Karpas-422 (cell line): ENCODE results near the gene AREG. TPM values are rescaled to one million over a fixed set of nuclear protein-coding genes. Genes with fewer than 3 reads are reported as not detected.
"Not testable (repeated sequence)": the region's sequence is repeated elsewhere in the genome, so short reads cannot be mapped to it uniquely, and the experiment has no call there.

Experiments
- DNase-seq: peaks from one replicate; pipeline ENCODE4 v3.0.0-alpha.2; 2015
- H2AFZ ChIP-seq: fragments of 200-600 bp; sonication (generic); 2 replicates; pipeline ENCODE4 v1.6.1; 2014; ENCODE audit warnings: antibody characterized with exemption, low read length, mixed read lengths
- H3K27ac ChIP-seq: fragments of 200-600 bp; sonication (generic); 2 replicates; pipeline ENCODE4 v1.5.1; 2014; ENCODE audit warnings: mild to moderate bottlenecking, low read length, moderate library complexity
- H3K27me3 ChIP-seq: fragments of 200-600 bp; sonication (generic); 2 replicates; pipeline ENCODE4 v1.6.1; 2014; ENCODE audit warnings: low read length, mixed read lengths
- H3K36me3 ChIP-seq: fragments of 200-600 bp; sonication (generic); 2 replicates; pipeline ENCODE4 v1.6.1; 2014; ENCODE audit warnings: low read length, mixed read lengths; ENCODE audit not compliant: insufficient read depth
- H3K4me1 ChIP-seq: fragments of 200-600 bp; sonication (generic); 2 replicates; pipeline ENCODE4 v1.6.1; 2014; ENCODE audit warnings: mild to moderate bottlenecking, low read length, mixed read lengths
- H3K4me2 ChIP-seq: fragments of 200-600 bp; sonication (generic); 2 replicates; pipeline ENCODE4 v1.6.1; 2014; ENCODE audit warnings: low read length, low read depth, mild to moderate bottlenecking; ENCODE audit not compliant: poor library complexity, severe bottlenecking
- H3K4me3 ChIP-seq: fragments of 200-600 bp; sonication (generic); 2 replicates; pipeline ENCODE4 v1.5.1; 2014; ENCODE audit warnings: mild to moderate bottlenecking, antibody characterized with exemption, low read length, mixed read lengths
- H3K79me2 ChIP-seq: fragments of 200-600 bp; sonication (generic); 2 replicates; pipeline ENCODE4 v1.6.1; 2014; ENCODE audit warnings: mild to moderate bottlenecking, low read length, mixed read lengths
- H3K9ac ChIP-seq: fragments of 200-600 bp; sonication (generic); 2 replicates; pipeline ENCODE4 v1.6.0; 2014; ENCODE audit warnings: low read length
- H3K9me2 ChIP-seq: fragments of 200-600 bp; sonication (generic), shearing (Covaris generic); replicated peaks from 2 replicates; pipeline ENCODE4 v1.6.0; 2014; ENCODE audit warnings: mild to moderate bottlenecking, low read length, moderate library complexity; ENCODE audit not compliant: insufficient read depth
- H3K9me3 ChIP-seq: fragments of 300-700, 200-600 bp; sonication (generic); 2 replicates; pipeline ENCODE4 v1.6.1; 2014; ENCODE audit warnings: low read length, mixed read lengths
- H4K20me1 ChIP-seq: fragments of 200-600 bp; sonication (generic); 2 replicates; pipeline ENCODE4 v1.6.1; 2014; ENCODE audit warnings: mild to moderate bottlenecking, antibody characterized with exemption, low read length, low read depth; ENCODE audit not compliant: insufficient read depth
- total RNA-seq: library from RNA; depleted of rRNA; stranded (reverse); fragments of >200 nt; shearing (Covaris generic); gene quantifications from 2 replicates; pipeline ENCODE4 v1.2.3, GENCODE V29; 2014; ENCODE audit warnings: low replicate concordance; rRNA removed

The AREG gene
- total RNA-seq, result not detected in 2 replicates

DNA sequence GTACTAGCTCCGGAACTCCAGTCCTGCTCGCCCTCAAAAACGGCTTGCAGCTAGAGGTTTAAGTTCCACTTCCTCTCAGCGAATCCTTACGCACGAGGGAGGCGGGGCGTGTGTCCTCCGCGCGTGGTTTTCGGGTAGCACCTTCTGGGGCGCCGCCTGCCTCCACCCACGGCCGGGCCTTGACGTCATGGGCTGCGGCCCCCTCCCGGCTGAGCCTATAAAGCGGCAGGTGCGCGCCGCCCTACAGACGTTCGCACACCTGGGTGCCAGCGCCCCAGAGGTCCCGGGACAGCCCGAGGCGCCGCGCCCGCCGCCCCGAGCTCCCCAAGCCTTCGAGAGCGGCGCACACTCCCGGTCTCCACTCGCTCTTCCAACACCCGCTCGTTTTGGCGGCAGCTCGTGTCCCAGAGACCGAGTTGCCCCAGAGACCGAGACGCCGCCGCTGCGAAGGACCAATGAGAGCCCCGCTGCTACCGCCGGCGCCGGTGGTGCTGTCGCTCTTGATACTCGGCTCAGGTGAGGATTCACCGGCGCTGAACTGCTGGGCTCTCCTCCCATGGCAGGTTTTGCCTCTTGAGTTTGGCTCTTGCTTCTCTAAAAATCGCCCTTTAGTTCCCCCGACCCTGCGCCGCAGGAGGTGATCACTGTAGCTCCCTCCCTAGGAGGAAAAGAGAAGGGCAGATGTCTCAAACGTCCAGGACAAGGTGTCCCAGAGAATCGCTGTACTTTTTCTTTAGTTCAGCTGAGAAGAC, at the start of gene AREG:
TSS of gene AREG (plus strand) at position 246 of the 752 bp plus-strand sequence. CDS start at position 456, 210 bp downstream.
- Histone ChIP-seq H3K4me3 (peak within 1 kb of the TSS; percentile 62), H3K9me3 (no peaks in the 10 kb centered on the region), H3K27ac (no peak within 1 kb of the TSS), H3K79me2 (no peaks in the 10 kb centered on the region), H3K4me1 (peaks cover 15% of the 10 kb centered on the region), H3K9me2 (no peaks in the 10 kb centered on the region), H3K4me2 (peak within 1 kb of the TSS; percentile 70), H2AFZ (peak within 1 kb of the TSS; percentile 89), H3K27me3 (no peaks in the 10 kb centered on the region), H3K36me3 (no peaks in the 10 kb centered on the region), H3K9ac (peak within 1 kb of the TSS; percentile 49), H4K20me1 (no peaks in the 10 kb centered on the region)
- DNase-seq, result peak; percentile 85

GRCh38 chr4:74395633-74396032, 49.3 kb upstream of the AREG start:
- no peak for DNase-seq
- no peaks in the 10 kb centered on the region for H3K27me3 ChIP-seq
- H3K9ac ChIP-seq, result no peak overlapping the region
- no peaks in the 10 kb centered on the region for H3K9me2 ChIP-seq
- no peak overlapping the region for H2AFZ ChIP-seq
- no peak overlapping the region for H3K27ac ChIP-seq
- no peaks in the 10 kb centered on the region for H4K20me1 ChIP-seq
- no peak overlapping the region for H3K4me3 ChIP-seq
- peaks cover 7% of the 10 kb centered on the region for H3K4me1 ChIP-seq
- no peaks in the 10 kb centered on the region for H3K79me2 ChIP-seq
- H3K36me3 ChIP-seq, result no peaks in the 10 kb centered on the region
- no peak overlapping the region for H3K4me2 ChIP-seq
- no peaks in the 10 kb centered on the region for H3K9me3 ChIP-seq

GRCh38 chr4:74397748-74398426, 47.0 kb upstream of the AREG start:
- peak; percentile 41 for DNase-seq
- Histone ChIP-seq H3K9ac (peak overlapping the region; percentile 62), H3K4me2 (peak overlapping the region; percentile 73), H3K27ac (no peak overlapping the region), H3K4me1 (peaks cover 13% of the 10 kb centered on the region), H3K9me2 (no peaks in the 10 kb centered on the region), H2AFZ (peak overlapping the region; percentile 96), H3K79me2 (no peaks in the 10 kb centered on the region), H3K4me3 (peak overlapping the region; percentile 69), H3K36me3 (no peaks in the 10 kb centered on the region), H3K27me3 (no peaks in the 10 kb centered on the region), H3K9me3 (no peaks in the 10 kb centered on the region), H4K20me1 (no peaks in the 10 kb centered on the region)

DNA sequence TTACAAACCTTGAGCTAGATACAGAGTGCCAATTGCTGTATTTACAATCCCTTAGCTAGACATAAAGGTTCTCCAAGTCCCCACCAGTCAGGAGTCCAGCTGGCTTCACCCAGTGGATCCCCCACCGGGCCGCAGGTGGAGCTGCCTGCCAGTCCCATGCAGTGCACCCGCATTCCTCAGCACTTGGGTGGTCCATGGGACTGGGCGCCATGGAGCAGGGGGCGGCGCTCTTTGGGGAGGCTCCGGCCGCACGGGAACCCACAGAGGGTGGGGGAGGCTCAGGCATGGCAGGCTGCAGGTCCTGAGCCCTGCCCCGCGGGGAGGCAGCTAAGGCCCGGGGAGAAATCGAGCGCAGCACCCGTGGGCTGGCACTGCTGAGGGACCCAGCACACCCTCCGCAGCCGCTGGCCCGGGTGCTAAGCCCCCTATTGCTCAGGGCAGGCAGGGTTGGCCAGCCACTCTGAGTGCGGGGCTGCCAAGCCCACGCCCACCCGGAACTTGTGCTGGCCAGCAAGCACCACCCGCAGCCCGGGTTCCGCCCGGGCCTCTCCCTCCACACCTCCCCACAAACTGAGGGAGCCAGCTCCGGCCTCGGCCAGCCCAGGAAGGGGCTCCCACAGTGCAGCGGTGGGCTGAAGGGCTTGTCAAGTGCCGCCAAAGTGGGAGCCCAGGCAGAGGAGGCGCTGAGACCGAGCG, 45.9 kb upstream of the AREG start:
- not testable (repeated sequence) for H3K9me2 ChIP-seq, H3K9me3 ChIP-seq, H3K4me2 ChIP-seq, H3K27me3 ChIP-seq, H3K4me3 ChIP-seq, H3K79me2 ChIP-seq, H2AFZ ChIP-seq, H3K36me3 ChIP-seq, H4K20me1 ChIP-seq, DNase-seq, H3K27ac ChIP-seq, H3K9ac ChIP-seq
- peaks cover 21% of the 10 kb centered on the region for H3K4me1 ChIP-seq

DNA sequence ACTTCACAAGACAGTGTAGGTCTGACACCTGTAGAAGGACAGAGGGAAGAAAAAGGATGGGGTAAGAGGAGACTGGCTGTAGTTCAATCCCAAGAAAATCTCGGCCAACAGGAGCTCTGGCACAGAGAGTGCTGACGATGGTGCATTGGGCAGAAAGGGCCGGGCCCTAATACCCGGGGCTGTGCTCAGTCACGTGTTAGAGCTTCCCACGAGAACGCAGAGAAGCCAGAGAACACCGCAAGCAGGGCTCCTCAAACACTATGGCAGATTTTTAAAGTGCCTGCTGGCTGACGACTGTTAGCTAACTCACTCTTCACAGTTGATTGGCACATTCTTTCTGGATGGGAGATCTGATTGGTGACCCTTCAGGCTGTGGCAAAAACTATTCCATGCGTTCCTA, 44.5 kb upstream of the AREG start:
- Histone ChIP-seq H3K9me3 (no peaks in the 10 kb centered on the region), H2AFZ (no peak overlapping the region), H3K4me2 (no peak overlapping the region), H4K20me1 (no peaks in the 10 kb centered on the region), H3K4me3 (no peak overlapping the region), H3K27me3 (no peaks in the 10 kb centered on the region), H3K36me3 (no peaks in the 10 kb centered on the region), H3K4me1 (peaks cover 21% of the 10 kb centered on the region), H3K27ac (no peak overlapping the region), H3K9ac (no peak overlapping the region), H3K79me2 (no peaks in the 10 kb centered on the region), H3K9me2 (no peaks in the 10 kb centered on the region)
- DNase-seq, result no peak

DNA sequence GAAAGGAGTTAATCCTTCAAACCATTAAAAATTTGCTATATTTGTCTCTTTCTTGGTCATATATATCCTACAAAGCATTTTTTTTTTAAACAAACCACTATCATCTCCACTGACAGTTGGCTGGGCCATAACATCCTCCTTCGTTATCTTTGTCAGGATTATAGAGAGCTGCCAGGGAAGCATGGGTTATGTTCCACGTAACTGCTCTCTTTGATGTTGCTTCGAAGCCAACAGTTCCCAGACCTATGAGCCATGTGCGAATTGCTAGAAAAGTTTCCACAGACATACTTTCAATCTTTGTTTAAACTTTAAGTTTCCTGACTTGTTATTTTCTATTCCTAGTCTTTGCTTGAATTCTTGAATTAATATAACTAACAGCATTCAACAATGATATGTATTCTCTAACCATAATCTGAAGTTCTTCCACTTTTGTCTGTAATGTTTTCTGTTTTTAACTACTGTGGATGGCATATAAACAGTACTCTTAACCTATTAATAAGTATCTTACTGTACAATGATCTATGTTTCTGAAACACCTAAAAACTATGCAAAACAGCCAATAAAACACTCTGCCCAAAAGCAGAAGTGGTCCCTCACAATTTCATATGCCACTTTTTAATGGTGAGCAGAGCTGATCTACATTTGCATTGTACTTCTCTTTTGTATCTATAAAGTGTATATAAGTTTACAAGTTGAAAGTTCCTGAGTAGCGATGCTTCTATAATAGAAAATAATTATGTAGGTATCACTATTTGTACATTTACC, 42.1 kb upstream of the AREG start:
- H3K36me3 ChIP-seq, result no peaks in the 10 kb centered on the region
- DNase-seq, result peak; percentile 58
- no peaks in the 10 kb centered on the region for H4K20me1 ChIP-seq
- no peak overlapping the region for H3K4me3 ChIP-seq
- H3K4me1 ChIP-seq, result peaks cover 17% of the 10 kb centered on the region
- no peak overlapping the region for H3K9ac ChIP-seq
- no peaks in the 10 kb centered on the region for H3K27me3 ChIP-seq
- H2AFZ ChIP-seq, result no peak overlapping the region
- H3K27ac ChIP-seq, result no peak overlapping the region
- H3K9me2 ChIP-seq, result no peaks in the 10 kb centered on the region
- no peaks in the 10 kb centered on the region for H3K79me2 ChIP-seq
- peak overlapping the region; percentile 29 for H3K4me2 ChIP-seq
- no peaks in the 10 kb centered on the region for H3K9me3 ChIP-seq

- no peak overlapping the region for H3K4me3 ChIP-seq
- no peaks in the 10 kb centered on the region for H3K9me3 ChIP-seq
- no peak overlapping the region for H3K9ac ChIP-seq
- H3K4me2 ChIP-seq, result no peak overlapping the region
- H3K36me3 ChIP-seq, result no peaks in the 10 kb centered on the region
- no peak overlapping the region for H2AFZ ChIP-seq
- no peaks in the 10 kb centered on the region for H3K27me3 ChIP-seq
- no peaks in the 10 kb centered on the region for H3K9me2 ChIP-seq
- no peak for DNase-seq
- no peaks in the 10 kb centered on the region for H4K20me1 ChIP-seq
- peaks cover 8% of the 10 kb centered on the region for H3K4me1 ChIP-seq
- no peak overlapping the region for H3K27ac ChIP-seq
- no peaks in the 10 kb centered on the region for H3K79me2 ChIP-seq
Observed at GRCh38 chr4:74407891-74408290, 37.0 kb upstream of the AREG start.
